Activated naive CD8-positive, alpha-beta T cell treated with anti-CD3 and anti-CD28 coated beads, Interleukin-2, amount 50 U/mL, for 24 hours (primary cell): ENCODE results near the gene AFM.

Experiments used
- ATAC-seq: fragments of 150-1000 bp; cut with Tn5 transposase; one replicate; pipeline ENCODE4 v1.10.0; 2021
- DNase-seq: peaks from one replicate; pipeline ENCODE4 v3.0.0; 2021
- H3K27ac Mint-ChIP-seq: one replicate; pipeline ENCODE4 v1.8.0; 2021; ENCODE audit warnings: mild to moderate bottlenecking, mixed read lengths
- H3K27me3 Mint-ChIP-seq: one replicate; pipeline ENCODE4 v1.8.0; 2021; ENCODE audit warnings: mixed read lengths
- H3K36me3 Mint-ChIP-seq: one replicate; pipeline ENCODE4 v1.8.0; 2021; ENCODE audit warnings: low read depth, mixed read lengths
- H3K4me1 Mint-ChIP-seq: one replicate; pipeline ENCODE4 v1.8.0; 2021; ENCODE audit warnings: mixed read lengths
- H3K4me3 Mint-ChIP-seq: one replicate; pipeline ENCODE4 v1.8.0; 2021; ENCODE audit warnings: mild to moderate bottlenecking, moderate library complexity, mixed read lengths
- H3K9me3 Mint-ChIP-seq: one replicate; pipeline ENCODE4 v1.8.0; 2021; ENCODE audit warnings: mixed read lengths

Gene AFM

GRCh38 chr4:73458184-73459047, 23.1 kb upstream of the AFM start:
- Mint-ChIP-seq H3K27me3 (peaks cover 2% of the 10 kb centered on the region), H3K4me3 (no peak overlapping the region), H3K4me1 (no peaks in the 10 kb centered on the region)

GRCh38 chr4:73459048-73459421, 22.5 kb upstream of the AFM start:
- Mint-ChIP-seq H3K4me3 (no peak overlapping the region), H3K27me3 (peaks cover 2% of the 10 kb centered on the region), H3K36me3 (no peaks in the 10 kb centered on the region), H3K4me1 (no peaks in the 10 kb centered on the region), H3K27ac (no peak overlapping the region), H3K9me3 (no peaks in the 10 kb centered on the region)
- no peak for ATAC-seq
- DNase-seq = no peak

More at GRCh38 chr4:73458184-73459047, 23.1 kb upstream of the AFM start:
- H3K9me3 Mint-ChIP-seq = no peaks in the 10 kb centered on the region
- ATAC-seq (no peak), DNase-seq (no peak)
- no peak overlapping the region for H3K27ac Mint-ChIP-seq
- no peaks in the 10 kb centered on the region for H3K36me3 Mint-ChIP-seq

GRCh38 chr4:73460913-73461522, 20.5 kb upstream of the AFM start:
- H3K27ac Mint-ChIP-seq = no peak overlapping the region
- DNase-seq (no peak), ATAC-seq (no peak)
- no peaks in the 10 kb centered on the region for H3K36me3 Mint-ChIP-seq
- peaks cover 2% of the 10 kb centered on the region for H3K27me3 Mint-ChIP-seq
- H3K4me3 Mint-ChIP-seq = no peak overlapping the region
- H3K9me3 Mint-ChIP-seq = no peaks in the 10 kb centered on the region
- no peaks in the 10 kb centered on the region for H3K4me1 Mint-ChIP-seq

GRCh38 chr4:73468170-73468569, 13.4 kb upstream of the AFM start:
- Mint-ChIP-seq H3K4me1 (no peaks in the 10 kb centered on the region), H3K27me3 (peaks cover 10% of the 10 kb centered on the region), H3K36me3 (no peaks in the 10 kb centered on the region), H3K9me3 (peaks cover 7% of the 10 kb centered on the region), H3K4me3 (no peak overlapping the region), H3K27ac (no peak overlapping the region)
- ATAC-seq = no peak
- DNase-seq = no peak

GRCh38 chr4:73470728-73471127, 10.8 kb upstream of the AFM start:
- Mint-ChIP-seq H3K27ac (no peak overlapping the region), H3K4me3 (no peak overlapping the region), H3K36me3 (no peaks in the 10 kb centered on the region), H3K4me1 (no peaks in the 10 kb centered on the region), H3K27me3 (peaks cover 10% of the 10 kb centered on the region), H3K9me3 (peaks cover 10% of the 10 kb centered on the region)
- DNase-seq (no peak), ATAC-seq (no peak)

GRCh38 chr4:73477176-73477575, 4.4 kb upstream of the AFM start:
- Mint-ChIP-seq H3K4me3 (no peak overlapping the region), H3K27ac (no peak overlapping the region), H3K4me1 (no peaks in the 10 kb centered on the region), H3K27me3 (peaks cover 8% of the 10 kb centered on the region), H3K36me3 (no peaks in the 10 kb centered on the region), H3K9me3 (peaks cover 13% of the 10 kb centered on the region)
- DNase-seq (no peak), ATAC-seq (no peak)

GRCh38 chr4:73479323-73479722, 2.2 kb upstream of the AFM start:
- no peaks in the 10 kb centered on the region for H3K36me3 Mint-ChIP-seq
- no peak overlapping the region for H3K4me3 Mint-ChIP-seq
- H3K27ac Mint-ChIP-seq = no peak overlapping the region
- no peaks in the 10 kb centered on the region for H3K4me1 Mint-ChIP-seq
- DNase-seq (no peak), ATAC-seq (no peak)
- peaks cover 6% of the 10 kb centered on the region for H3K9me3 Mint-ChIP-seq
- peaks cover 7% of the 10 kb centered on the region for H3K27me3 Mint-ChIP-seq

- no peak for DNase-seq
- H3K27ac Mint-ChIP-seq = no peak overlapping the region
- H3K36me3 Mint-ChIP-seq = no peaks in the 10 kb centered on the region
- H3K4me3 Mint-ChIP-seq = no peak overlapping the region
- no peaks in the 10 kb centered on the region for H3K9me3 Mint-ChIP-seq
- H3K27me3 Mint-ChIP-seq = peaks cover 7% of the 10 kb centered on the region
- no peaks in the 10 kb centered on the region for H3K4me1 Mint-ChIP-seq
- no peak for ATAC-seq
Measured at GRCh38 chr4:73485085-73485484, 3.5 kb downstream of the AFM start.

GRCh38 chr4:73485596-73485995, 4.1 kb downstream of the AFM start:
- DNase-seq (no peak), ATAC-seq (no peak)
- H3K27me3 Mint-ChIP-seq = peaks cover 7% of the 10 kb centered on the region
- H3K4me1 Mint-ChIP-seq = no peaks in the 10 kb centered on the region
- H3K4me3 Mint-ChIP-seq = no peak overlapping the region
- H3K27ac Mint-ChIP-seq = no peak overlapping the region
- no peaks in the 10 kb centered on the region for H3K9me3 Mint-ChIP-seq
- no peaks in the 10 kb centered on the region for H3K36me3 Mint-ChIP-seq

GRCh38 chr4:73486497-73486896, 5.0 kb downstream of the AFM start:
- Mint-ChIP-seq H3K27me3 (peaks cover 4% of the 10 kb centered on the region), H3K4me3 (no peak overlapping the region), H3K27ac (no peak overlapping the region), H3K4me1 (no peaks in the 10 kb centered on the region), H3K36me3 (no peaks in the 10 kb centered on the region), H3K9me3 (no peaks in the 10 kb centered on the region)
- ATAC-seq (no peak), DNase-seq (no peak)

- Mint-ChIP-seq H3K9me3 (no peaks in the 10 kb centered on the region), H3K27ac (no peak overlapping the region), H3K4me1 (no peaks in the 10 kb centered on the region), H3K36me3 (no peaks in the 10 kb centered on the region), H3K27me3 (peaks cover 4% of the 10 kb centered on the region), H3K4me3 (no peak overlapping the region)
- ATAC-seq (no peak), DNase-seq (no peak)
Measured at GRCh38 chr4:73487233-73487632, 5.7 kb downstream of the AFM start.

GRCh38 chr4:73499996-73500765, 18.6 kb downstream of the AFM start:
- Mint-ChIP-seq H3K4me3 (no peak overlapping the region), H3K36me3 (no peaks in the 10 kb centered on the region), H3K27ac (no peak overlapping the region), H3K4me1 (no peaks in the 10 kb centered on the region), H3K9me3 (no peaks in the 10 kb centered on the region), H3K27me3 (no peaks in the 10 kb centered on the region)
- no peak for DNase-seq
- no peak for ATAC-seq

- no peaks in the 10 kb centered on the region for H3K4me1 Mint-ChIP-seq
- H3K27ac Mint-ChIP-seq = no peak overlapping the region
- no peak overlapping the region for H3K4me3 Mint-ChIP-seq
- H3K36me3 Mint-ChIP-seq = no peaks in the 10 kb centered on the region
- no peaks in the 10 kb centered on the region for H3K9me3 Mint-ChIP-seq
- peaks cover 1% of the 10 kb centered on the region for H3K27me3 Mint-ChIP-seq
- ATAC-seq (no peak), DNase-seq (no peak)
Measured at GRCh38 chr4:73501664-73502265, 20.2 kb downstream of the AFM start.

GRCh38 chr4:73505567-73505966, 24.0 kb downstream of the AFM start:
- no peak overlapping the region for H3K27ac Mint-ChIP-seq

More at GRCh38 chr4:73505567-73505966, 24.0 kb downstream of the AFM start:
- H3K4me1 Mint-ChIP-seq = no peaks in the 10 kb centered on the region
- no peaks in the 10 kb centered on the region for H3K36me3 Mint-ChIP-seq
- no peak overlapping the region for H3K4me3 Mint-ChIP-seq
- no peaks in the 10 kb centered on the region for H3K9me3 Mint-ChIP-seq
- no peak for ATAC-seq
- peaks cover 1% of the 10 kb centered on the region for H3K27me3 Mint-ChIP-seq
- no peak for DNase-seq
